22Rv1 (cell line): ENCODE measurements around the gene DPP6.

Experiments used
- ZFX ChIP-seq: fragments of 450-650 bp; IDR thresholded peaks from 2 replicates; pipeline ENCODE4 v1.6.1; 2017; ENCODE audit warnings: antibody characterized with exemption, borderline replicate concordance
- TF ChIP-seq, protein P1 (sequence below): fragments of 450-650 bp; IDR thresholded peaks from 2 replicates; pipeline ENCODE4 v1.5.1; 2017; ENCODE audit warnings: mild to moderate bottlenecking

DNA sequence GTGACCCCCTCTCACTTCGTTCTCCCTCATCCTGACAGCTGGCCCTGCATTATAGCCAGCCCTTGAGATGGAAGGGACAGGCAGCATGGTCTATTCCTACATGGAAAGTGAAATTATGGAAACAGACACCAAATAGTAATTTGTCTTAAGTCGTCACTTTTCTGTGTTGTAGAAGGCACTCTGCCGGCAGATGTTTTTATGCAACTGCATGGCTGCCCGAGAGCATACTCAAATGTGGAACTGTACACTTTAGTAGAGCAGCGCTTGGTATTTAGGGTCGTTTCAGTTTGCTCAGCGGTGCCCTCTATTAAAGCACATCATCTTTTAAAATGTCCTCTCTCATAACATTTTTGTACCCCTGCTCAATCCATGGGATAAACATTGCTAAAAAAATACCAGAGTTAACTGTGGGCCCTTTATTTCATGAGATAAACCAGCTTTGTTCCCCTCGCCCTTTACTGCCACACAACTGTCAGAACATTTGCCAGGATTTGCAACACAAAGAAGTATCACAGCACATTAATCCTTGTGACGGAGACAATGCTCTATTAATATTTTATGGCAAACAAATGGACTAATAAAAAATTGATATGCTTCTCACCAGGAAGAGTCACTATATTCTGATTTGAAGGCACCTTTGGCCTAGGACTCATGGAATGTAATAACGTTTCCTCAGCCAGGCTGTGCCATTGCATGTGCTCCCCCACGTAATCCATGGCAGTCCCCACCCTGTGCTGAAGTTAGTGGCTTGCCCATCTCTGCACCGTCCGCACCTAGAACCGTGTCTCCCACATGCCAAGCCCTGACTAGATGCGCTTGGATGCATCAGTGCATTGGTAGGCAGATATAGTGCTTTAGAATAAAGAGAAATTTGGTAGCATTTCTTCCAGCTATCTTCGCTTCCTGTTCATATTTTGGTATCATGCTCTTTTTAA, 729.4 kb downstream of the DPP6 start:
- TF ChIP-seq, protein P1, sequence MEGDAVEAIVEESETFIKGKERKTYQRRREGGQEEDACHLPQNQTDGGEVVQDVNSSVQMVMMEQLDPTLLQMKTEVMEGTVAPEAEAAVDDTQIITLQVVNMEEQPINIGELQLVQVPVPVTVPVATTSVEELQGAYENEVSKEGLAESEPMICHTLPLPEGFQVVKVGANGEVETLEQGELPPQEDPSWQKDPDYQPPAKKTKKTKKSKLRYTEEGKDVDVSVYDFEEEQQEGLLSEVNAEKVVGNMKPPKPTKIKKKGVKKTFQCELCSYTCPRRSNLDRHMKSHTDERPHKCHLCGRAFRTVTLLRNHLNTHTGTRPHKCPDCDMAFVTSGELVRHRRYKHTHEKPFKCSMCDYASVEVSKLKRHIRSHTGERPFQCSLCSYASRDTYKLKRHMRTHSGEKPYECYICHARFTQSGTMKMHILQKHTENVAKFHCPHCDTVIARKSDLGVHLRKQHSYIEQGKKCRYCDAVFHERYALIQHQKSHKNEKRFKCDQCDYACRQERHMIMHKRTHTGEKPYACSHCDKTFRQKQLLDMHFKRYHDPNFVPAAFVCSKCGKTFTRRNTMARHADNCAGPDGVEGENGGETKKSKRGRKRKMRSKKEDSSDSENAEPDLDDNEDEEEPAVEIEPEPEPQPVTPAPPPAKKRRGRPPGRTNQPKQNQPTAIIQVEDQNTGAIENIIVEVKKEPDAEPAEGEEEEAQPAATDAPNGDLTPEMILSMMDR, result no peak
- TF ChIP-seq ZFX, result no peak
